ENCODE data around the gene COPS9.

Gene COPS9

DNA sequence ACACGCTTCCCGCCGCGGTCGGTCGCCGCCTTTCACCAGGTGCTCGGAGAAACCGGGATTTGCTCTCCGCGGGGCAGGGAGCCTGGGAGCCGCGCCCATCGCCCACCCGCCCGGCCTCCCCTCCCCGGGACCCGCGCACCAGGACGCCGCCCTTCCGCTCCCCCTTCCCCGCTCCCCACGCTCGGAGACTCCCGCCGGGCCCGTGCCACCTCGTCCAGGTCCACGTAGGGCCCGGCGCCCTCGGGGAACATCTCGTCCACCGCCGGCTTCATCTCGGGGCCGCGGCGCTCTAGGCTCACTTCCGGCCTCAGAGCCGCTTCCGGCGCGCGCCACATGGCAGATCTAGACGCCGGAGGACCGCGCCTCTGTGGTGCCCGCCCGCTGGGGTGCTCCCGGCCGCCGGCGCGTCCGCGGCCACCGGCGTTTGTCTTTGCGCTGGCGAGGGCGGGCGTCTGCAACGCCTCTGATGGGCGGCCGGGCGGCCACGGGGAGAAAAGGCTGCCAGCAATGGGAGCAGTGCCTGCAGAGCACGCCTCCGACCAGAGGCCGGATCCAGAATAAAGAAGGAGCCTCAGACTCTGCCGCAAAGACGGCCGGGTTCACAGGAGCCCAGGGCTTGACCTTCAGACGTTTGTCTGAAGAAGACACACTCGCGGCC, at the start of gene COPS9:
Gene COPS9, minus strand, starts transcription at position 293 of the 658 bp plus-strand sequence. Its CDS starts 21 bp downstream, at position 272.
- peak; percentile 89 for DNase-seq

DNA sequence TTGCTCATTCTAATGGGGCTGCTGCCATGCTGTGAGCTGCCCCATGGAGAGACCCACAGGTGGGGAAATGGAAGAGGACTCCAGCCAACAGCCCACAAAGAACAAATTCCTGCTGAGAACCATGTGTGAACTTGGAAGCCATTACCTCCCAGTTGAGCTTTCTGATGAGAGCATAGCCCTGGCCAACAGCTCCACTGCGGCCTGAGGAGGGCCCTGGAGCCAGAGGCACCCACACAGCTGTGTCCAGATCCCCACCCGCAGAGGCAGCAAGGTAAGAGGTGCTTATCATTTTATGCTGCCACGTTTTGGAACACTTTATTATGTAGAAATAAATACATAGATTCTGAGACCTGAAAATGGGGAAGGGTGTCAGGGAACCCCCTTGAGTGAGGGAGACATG, 48.6 kb upstream of the COPS9 start:
- peak; percentile 13 for DNase-seq

DNA sequence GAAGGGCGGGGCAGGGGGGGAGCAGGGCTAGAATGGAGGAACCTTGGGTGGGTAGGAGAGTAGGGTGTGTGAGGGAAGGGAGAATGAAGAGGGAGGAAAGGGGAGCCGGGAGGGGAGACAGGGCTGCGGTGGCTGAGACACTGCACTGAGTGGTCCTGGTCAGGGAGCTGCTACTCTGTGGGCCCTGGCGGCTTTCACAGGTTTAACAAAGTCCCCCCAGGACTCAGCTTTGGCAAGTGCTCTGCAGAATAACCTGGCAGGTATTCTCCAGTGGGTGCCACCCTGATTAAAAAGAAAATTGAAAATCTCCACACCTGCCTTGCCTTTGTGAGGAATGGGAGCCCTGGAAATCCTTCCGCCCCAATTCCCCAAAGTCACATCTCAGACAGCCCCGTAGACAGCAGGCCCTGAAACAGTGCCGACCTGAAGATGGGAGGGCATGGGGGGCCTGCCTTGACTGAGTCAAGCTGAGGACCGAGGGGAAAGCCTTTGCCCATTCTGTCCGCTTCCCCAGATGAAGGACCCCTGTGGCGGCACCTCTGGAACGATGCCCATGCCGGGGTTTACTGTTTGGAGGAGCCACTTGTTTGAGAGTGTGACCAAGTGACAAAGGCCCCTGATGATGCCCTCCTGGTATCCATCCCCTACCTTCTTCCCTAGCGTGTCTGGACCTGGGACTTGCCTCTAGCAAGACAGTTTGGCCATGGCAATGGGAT, 47.9 kb upstream of the COPS9 start:
- DNase-seq = no peak

DNA sequence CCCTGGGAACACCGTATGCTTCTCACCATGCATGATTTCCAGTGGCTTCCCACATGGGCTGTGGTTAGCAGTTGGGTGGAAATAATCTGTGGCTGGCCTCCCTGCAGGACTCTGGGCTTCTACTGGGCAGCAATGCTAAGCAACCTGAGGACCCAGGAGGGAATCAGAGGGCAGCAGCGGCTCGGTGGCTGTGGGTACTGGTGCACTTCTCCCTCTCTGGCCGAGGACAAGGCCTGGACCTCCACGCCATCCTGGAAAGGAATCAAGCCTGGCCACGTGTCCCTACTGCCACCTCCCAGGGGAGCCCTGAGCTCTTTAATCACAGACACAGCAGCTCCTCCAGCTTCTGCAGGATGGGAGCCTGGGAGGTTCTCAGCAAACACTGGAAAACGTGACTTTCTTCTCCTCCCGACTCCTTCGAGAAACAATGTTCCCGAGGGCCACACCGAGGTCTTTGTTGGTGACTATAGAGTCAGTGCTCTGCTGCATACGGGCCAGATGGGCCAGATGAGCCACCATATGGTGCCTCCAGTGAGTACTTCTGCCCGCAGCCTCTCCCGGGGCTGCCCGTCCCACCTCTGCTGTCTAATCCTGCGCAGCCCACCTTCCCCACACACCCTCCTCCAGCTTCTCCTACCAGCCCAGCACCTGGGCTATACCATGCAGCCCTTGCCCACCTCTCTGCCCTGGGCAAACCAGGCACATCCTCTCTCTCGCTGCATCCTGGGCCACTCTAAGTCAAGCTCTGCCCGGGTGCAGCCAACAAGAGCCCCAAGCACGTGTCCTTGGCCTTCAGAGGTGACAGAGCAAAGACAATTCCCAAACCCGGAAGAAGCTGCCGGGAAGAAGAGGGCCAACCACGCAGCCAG, 47.1 kb upstream of the COPS9 start:
- no peak for DNase-seq

DNA sequence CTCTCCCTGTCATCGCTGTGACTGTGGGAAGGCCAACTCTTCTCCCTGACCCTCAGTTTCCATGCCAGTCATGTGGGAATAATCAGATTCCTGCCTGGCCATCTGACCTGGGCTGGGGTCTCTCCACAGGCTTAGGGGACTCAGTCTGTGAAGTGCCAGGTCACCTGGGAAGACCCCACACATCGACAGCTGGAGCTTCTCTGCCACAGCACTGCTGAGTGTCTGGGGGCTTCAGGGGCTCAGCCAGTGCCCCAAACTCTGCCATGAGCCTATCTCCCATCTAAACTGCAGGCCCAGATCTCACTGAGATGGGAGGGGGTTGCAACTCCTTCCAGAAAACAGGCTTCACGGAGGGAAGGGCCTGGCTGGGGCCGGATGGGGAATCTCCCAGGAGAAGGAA, 46.4 kb upstream of the COPS9 start:
- no peak for DNase-seq

DNA sequence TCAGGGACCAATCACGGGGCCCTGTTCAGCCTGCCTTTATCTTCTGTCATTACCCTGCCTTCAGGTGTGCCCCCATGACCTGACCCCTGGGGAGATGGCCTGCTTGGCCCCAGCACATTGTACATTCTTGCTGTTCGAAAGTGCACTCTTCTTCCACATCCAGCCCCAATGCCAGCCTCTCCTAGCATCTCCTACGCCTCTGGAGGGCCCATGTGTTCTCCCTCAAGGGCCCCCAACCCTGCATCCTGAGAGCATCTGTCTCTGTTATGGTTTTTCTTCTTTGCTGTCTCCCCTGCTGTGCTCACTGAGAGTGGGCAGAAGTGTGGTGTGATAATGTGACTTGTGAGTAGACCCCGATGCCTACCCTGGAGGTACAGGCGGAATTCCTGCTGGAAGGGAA, 45.9 kb upstream of the COPS9 start:
- DNase-seq = no peak

DNA sequence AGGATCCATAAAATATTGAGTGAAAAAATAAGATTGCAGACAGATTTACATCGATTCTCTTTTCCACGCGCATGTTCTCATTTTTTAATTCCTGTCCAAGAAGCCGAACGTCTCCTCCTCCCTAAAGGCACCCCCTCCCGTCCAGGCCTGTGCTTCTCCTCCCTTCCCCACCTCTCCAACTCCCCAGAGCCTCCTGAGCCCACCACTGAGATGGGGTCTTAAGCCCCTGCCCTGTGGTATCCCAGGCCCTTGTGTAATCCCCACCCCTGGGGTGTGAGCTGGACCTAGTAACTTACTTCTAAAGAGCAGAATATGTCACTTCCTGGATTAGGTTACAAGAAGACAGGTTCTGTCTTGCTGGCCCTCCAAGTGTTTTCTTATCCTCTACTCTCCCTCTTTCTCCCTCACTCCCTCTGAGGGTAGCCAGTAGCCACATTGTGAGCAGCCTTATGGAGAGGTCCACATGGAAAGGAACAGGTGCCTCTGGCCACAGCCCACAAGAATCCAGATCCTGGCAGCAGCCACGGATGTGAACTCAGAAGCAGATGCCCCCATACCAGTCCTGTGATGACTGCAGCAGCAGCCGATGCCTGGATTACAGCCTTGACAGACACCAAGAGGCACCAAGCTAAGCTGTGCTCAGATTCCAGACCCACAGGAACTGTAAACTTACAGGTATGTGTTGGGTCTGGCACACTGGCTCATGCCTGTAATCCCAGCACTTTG, 44.0 kb upstream of the COPS9 start:
- no peak for DNase-seq

DNA sequence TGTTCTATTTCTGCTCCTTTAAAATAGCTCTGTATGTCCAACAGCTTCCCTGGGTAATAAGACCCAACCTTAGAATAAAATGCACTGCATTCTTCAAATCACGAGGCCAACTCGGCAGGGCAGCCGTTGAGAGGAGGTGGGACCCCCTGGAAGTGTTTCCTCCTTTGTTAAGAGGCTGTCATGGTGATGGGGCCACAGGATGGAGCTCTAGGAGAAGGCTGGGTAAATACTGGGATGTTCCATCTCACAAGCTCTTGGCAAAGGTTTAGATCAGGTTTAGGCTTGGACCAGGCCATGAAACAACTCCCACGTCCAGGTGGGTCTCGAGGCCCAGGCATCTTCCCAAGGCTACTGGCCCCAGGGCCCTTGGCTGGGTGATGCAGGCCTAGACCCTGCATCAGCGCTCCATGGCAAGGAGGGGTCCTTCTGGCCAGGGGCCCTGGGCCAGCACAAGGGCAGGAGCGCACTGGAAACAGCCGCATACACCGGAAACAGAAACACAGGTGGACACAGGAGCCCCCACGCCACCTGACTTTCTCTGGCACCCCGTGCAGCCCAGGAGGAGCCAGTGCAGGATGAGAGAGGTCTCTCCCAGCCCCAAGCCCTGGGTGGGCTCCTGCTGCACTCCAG, 43.2 kb upstream of the COPS9 start:
- no peak for DNase-seq

DNA sequence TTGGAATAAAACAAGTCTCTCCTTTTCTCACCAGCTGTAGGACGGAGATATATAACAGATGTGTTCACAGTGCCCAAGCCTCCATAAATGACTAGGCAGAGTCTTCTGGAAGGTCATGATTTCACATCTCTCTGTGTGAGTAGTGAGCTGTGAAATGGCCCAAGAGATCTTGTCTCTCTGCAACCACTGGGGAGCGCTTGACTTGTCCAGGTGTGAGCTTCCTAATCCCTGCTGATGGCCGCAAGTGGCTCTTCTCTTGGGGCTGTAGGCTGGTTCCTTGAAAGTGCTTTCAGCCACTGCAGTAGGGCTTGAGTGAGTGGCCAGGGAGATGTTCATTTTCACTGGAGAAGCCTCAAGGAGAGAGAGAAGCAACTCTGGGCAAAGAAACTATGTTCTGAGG, 42.5 kb upstream of the COPS9 start:
- DNase-seq = peak; percentile 21

DNA sequence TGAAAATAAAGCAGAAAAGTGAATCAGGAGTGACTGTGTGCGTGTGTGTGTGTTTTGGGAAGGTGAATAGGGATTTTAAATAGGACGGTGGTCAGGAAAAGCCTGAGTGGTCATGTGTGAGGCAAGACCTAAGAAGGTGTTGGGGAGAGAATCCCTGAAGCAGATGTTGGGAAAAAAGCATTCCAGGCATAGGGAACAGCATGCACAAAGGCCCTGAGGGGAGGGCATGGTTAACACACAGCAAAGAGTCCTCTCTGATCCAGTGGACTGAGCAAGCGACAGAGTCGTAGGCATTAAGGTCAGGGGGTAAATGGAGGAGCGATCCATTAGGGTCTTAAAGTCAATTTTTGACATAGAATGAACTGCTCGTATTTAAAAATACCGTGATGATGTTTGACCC, 38.4 kb upstream of the COPS9 start:
- no peak for DNase-seq

DNA sequence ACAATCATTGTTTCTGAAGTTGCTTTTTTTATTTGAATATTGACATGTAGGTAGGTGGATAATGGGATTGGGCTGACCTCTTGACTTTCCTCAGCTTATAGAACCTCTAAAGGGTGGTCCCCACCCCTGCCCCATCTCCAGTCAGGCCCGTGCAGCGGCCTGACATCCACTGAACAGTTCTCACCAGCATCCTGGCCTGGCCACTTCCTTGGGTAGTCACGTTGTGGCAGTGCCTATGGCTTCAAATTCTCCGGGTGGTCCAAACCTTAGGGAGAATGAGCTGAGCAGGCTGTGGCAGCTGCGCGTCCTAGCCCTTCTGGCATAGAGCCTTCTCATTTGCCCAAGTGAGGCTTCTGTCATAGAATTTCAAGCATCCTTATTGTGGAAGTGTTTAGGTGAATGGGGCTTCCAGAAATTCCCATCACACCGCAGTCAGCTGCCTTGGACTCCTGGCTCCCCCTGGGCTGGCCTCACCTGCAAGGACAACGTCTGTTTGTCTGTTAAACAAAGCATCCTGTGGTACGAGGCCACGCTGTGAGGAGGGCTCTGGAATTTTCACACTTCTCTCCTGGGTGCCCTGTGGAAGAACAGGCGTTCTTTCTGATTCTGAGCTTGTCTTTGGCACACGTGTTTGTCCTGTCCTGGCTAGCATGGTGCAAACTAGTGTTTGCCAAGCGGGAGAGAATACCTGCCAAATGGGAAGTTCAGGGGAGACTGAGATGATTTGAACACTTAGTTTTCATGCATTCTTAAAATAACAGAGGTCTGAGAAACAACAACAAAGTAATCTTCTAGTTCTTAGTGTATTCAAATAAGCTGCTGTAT, 36.2 kb upstream of the COPS9 start:
- DNase-seq = no peak

DNA sequence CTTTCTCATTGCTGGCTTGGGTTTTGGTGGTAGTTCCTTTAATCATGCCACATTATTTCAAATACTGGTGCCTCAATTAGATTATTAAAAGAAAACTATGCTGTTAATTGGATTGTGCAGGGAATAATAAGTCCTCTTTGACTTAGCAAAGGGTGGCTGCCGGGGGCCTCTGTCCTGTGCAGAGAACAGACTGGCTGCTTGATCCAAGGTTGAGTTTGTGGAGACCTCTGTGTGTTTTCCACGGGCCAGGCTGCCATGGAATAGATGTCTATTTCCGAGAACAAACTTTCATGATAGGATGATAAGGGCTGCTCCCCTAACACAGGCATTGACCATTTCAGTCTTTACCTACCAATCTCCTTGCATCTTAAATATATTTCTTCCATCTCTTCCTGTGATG, 34.8 kb upstream of the COPS9 start:
- no peak for DNase-seq

DNA sequence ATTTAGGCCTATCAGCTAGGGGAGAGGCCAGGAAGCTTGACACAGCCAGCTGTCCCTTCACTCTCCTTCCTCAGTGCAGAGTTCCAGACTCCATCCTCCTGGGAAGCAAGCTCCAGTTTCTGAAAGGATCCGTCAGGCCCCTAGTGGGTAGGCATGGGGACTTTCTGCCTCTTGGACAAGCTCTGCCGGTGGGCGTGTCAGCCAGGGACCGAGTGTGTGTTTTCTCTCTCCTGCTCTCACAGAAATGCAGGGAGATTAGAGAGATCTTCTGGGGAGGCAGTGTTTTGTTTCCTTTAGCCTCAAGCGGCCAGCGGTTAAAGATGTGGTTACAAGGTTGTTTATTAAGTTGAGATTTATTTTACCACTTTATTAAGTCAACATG, 34.2 kb upstream of the COPS9 start:
- DNase-seq = no peak

DNA sequence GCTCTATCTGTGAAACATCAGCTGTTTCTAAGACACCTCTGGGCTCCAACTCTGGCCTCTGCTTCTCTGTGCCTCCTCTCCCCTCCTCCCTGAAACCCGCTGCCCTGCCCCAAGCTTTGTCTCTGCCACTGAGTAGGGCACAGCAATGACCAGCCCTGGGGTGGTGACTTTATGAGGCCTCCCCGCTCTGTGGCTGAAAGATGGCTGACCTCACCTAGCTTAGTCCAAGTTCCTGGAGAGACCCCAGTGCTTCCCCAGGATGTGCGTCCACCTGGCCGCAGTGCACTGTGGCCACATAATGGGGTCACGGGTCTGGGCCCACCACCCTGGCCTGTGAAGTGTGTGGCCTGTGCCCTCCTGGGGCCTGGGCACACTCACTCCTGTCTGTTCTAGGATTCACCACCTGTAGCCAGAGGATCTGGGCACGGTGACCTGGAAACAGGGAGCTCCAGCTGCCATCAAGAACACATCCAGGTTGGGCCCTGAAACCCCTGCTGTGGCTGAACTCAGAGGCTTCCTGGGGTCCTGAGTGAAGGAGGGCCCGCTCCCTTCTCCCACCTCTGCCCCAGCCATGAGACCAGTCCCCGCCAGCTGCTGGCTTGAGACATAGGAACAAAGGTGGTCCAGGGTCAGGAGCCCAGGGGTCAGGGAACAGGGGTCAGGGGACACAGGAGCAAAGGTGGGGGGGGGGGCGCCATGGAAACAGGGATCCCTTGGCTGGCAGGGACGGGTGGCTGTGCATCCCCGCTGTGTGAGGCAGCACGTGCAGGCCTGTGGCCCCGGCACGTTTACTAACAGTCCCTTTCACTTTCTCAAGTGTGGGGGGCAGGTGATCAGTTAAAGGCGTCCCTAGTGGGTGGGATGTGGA, 33.6 kb upstream of the COPS9 start:
- DNase-seq = no peak

DNA sequence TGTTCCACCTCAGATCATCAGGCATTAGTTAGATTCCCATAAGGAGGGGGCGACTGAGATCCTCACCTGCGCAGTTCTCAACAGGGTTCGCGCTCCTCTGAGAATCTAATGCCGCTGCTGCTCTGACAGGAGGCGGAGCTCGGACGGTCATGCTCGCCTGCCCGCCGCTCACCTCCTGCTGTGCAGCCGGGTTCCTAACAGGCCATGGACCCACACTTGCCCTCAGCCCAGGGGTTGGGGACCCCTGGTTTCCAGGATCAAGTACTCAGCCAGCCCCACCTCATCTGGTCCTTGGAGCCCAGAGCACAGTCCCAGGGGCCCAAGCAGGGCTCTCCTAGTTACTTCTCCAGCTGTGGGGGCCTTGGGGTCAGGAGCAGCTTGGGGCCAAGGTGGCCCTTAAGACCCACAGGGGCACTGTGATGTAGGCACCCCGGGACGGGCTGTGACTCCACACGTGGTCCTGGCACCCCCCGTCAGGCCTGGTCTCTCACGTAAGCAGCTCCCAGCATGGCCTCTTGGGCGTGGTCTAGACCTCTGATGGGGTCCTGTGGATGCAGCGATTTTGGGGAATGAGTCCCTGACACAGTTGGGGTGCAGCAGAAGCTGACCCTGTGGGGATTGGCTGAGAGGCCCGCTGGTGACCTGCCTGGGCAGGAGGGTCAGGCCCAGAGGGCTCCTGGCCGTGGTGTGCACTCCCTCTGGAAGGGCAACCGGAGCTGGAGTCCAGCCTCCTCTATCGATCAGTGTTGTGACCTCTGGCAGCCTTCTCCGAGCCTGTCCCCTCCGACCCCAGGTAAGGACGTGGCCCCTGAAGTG, 32.6 kb upstream of the COPS9 start:
- DNase-seq = no peak

DNA sequence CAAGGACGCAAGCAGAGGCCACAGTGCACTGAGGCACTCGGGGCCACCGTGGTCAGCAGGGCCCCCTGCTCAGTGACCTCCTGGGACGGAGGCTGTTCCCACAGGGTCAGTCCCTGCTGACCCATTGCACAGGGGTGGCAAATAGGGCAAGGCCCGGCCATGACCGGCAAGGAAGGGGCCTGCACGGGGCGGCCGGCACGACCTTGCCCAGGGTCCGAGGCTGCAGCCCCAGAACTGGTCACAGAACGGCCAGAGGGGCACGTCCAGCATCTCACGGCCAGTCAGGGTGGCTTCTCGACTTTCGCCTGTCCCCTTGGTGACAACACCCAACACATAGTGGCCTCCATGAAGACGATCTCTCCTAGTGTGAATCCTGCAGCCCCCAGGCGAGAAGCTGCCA, 31.9 kb upstream of the COPS9 start:
- no peak for DNase-seq

DNA sequence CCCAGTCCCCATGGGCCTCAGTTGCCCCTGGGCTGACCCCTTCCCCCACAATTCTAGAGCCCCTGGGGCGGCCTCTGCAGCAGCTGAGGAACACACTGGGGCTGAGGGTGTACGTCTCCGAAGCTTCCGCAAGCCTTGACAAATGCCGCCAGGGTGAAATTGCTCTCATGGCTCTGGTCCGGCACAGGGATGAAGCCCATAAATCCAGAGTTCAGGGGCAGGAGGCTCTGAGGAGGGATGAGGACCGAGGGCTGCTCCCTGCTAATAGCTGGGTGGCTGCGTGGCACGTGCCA, 31.4 kb upstream of the COPS9 start:
- DNase-seq = no peak

DNA sequence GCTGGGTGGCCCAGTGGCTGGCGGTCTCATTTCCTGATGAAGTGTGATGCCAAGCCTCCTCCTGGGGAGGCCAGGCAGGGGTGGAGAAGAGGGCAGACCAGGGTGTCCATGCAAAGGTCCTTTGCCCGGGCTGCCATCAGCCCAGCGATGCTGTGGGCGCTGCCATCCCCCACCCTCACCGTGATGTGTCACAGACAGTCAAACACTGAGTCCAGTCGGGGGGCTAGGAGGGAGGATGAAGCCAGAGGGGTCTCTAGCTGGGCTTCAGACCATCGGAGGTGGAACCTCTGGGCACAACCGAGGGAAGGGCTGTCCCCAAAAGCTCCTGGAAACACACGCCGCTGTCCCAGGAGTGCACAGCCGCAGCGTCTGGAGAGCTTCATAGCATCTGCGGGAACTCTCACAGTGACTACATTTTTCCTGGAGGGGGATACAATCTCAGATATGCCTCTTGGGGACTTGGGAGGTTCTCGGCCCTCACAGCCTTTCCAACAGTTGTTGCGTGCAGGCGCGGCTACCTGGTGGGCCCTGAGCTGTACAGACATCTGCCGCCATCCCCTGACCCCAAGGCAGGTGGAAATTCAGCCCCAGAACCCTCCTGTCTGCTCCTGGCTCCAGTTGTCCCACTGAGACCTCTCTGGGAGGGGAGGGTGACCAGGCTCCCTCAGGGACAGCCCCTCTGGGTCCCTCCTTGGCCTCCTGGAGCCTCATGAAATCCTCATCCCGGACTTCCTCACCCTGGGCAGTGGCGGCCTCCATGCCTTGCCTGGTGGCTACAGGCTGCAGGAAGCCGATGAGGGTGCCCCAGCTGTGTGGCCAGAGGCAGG, 30.9 kb upstream of the COPS9 start:
- DNase-seq = no peak

DNA sequence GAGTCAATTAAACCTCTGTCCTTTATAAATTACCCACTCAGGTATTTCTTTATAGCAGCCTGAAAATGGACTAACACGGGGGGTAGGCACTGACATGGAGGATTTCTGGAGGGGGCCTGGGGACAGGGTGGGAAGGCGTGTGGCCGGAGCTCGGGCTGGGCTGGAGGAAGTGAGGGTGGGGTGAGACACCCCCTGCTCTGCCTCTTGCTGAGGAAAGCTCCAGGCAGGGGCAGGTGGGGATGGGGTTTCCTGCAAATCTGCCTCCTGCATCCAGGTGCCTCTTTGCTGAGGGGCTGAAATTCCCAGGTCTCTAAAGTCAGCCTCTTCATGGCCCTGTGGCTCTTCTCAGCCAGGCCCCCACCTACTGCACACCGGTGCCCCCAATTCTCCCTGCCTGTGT, 30.1 kb upstream of the COPS9 start:
- DNase-seq = no peak

All from left hindlimb (tissue), 1 donor.